RWPE2 (cell line): Measurements from ENCODE around the gene CCDC33.

Experiments
- ATAC-seq: fragments of 200-7000 bp; cut with Tn5 transposase; 3 replicates; pipeline ENCODE4 v1.9.1; 2021; ENCODE audit warnings: low read depth
- DNase-seq: peaks from one replicate; pipeline ENCODE4 v3.0.0-alpha.2; 2020; ENCODE audit warnings: low spot score
- H3K27ac ChIP-seq: fragments of 450-650 bp; 2 replicates; pipeline ENCODE4 v1.5.1; 2017; ENCODE audit warnings: mild to moderate bottlenecking; ENCODE audit not compliant: poor library complexity, severe bottlenecking
- H3K27me3 ChIP-seq: fragments of 250-450 bp; sonication (Bioruptor Pico); 2 replicates; pipeline ENCODE4 v1.5.1; 2021; ENCODE audit warnings: mild to moderate bottlenecking, moderate library complexity; ENCODE audit not compliant: insufficient read depth, poor library complexity, severe bottlenecking
- H3K36me3 ChIP-seq: fragments of 250-450 bp; sonication (Bioruptor Pico); 2 replicates; pipeline ENCODE4 v1.5.1; 2020; ENCODE audit warnings: low read depth, mild to moderate bottlenecking, moderate library complexity
- H3K4me1 ChIP-seq: fragments of 250-450 bp; sonication (Bioruptor Pico); 2 replicates; pipeline ENCODE4 v1.5.1; 2021; ENCODE audit warnings: mild to moderate bottlenecking, moderate library complexity; ENCODE audit not compliant: insufficient read depth, poor library complexity, severe bottlenecking
- H3K4me3 ChIP-seq: fragments of 250-450 bp; sonication (Bioruptor Pico); 2 replicates; pipeline ENCODE4 v1.5.1; 2021; ENCODE audit warnings: mild to moderate bottlenecking, moderate library complexity; ENCODE audit not compliant: severe bottlenecking
- H3K9me3 ChIP-seq: fragments of 250-450 bp; sonication (Bioruptor Pico); 2 replicates; pipeline ENCODE4 v1.5.1; 2021; ENCODE audit warnings: mild to moderate bottlenecking, moderate library complexity; ENCODE audit not compliant: severe bottlenecking
- TF ChIP-seq, protein P1 (sequence below): fragments of 450-650 bp; IDR thresholded peaks from one replicate; pipeline ENCODE4 v1.5.1; 2017; ENCODE audit warnings: mild to moderate bottlenecking, moderate library complexity; ENCODE audit not compliant: poor library complexity, severe bottlenecking

The CCDC33 gene

DNA sequence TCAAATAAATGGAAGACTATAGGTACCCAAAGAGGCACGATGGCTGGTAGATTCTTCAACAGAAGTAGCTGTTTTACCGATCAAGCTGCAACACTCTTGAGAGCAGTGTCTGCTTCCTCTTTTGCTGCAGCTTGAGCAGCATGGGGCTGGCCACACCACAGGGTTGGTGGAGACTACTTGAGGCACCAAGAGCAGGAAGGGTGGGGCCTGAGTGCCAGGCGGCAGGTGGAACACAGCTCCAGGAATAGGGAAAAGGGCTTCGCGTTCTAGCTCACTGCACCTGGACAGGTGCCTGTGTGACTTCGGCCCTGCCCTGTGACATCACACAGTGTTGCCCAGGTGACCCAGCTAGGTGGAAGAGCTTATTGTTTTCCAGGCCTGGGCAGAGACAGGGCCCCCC is at the start of gene CCDC33:
Gene CCDC33, plus strand, starts transcription at position 365 of the 400 bp plus-strand sequence. CDS start 394 bp downstream, outside the sequence.
- Histone ChIP-seq H3K27ac (no peak within 1 kb of the TSS), H3K27me3 (no peaks in the 10 kb centered on the region)
- DNase-seq = no peak

DNA sequence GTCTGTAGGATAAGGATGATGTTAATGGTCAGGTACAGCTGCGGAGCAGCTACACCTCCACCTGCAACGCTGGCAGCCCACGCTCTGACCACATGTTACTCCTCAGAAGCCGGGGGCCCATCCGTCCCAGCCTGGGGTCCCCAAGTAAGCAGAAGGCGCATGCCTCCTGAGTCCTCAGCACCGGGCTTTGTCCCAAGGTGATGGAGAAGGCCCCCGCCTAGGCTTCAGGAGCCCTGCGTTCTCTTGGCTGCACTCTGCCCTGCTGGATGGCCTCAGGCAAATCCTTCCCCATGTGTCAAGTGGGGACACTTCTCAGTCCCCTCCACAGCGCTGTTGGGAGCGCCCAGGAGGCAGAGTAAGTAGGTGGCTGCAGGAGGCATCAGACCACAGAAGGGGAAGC is 47.9 kb upstream of the CCDC33 start:
- TF ChIP-seq, protein P1, sequence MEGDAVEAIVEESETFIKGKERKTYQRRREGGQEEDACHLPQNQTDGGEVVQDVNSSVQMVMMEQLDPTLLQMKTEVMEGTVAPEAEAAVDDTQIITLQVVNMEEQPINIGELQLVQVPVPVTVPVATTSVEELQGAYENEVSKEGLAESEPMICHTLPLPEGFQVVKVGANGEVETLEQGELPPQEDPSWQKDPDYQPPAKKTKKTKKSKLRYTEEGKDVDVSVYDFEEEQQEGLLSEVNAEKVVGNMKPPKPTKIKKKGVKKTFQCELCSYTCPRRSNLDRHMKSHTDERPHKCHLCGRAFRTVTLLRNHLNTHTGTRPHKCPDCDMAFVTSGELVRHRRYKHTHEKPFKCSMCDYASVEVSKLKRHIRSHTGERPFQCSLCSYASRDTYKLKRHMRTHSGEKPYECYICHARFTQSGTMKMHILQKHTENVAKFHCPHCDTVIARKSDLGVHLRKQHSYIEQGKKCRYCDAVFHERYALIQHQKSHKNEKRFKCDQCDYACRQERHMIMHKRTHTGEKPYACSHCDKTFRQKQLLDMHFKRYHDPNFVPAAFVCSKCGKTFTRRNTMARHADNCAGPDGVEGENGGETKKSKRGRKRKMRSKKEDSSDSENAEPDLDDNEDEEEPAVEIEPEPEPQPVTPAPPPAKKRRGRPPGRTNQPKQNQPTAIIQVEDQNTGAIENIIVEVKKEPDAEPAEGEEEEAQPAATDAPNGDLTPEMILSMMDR = no peak
- Histone ChIP-seq H3K36me3 (no peaks in the 10 kb centered on the region), H3K4me1 (peaks cover 6% of the 10 kb centered on the region), H3K27me3 (no peaks in the 10 kb centered on the region), H3K9me3 (no peaks in the 10 kb centered on the region), H3K4me3 (no peak overlapping the region), H3K27ac (no peak overlapping the region)
- ATAC-seq (no peak), DNase-seq (peak; percentile 65)

More for the DNA sequence above, at the start of gene CCDC33:
- TF ChIP-seq, protein P1 = no peak
- ATAC-seq = no peak
- Histone ChIP-seq H3K4me1 (peaks cover 12% of the 10 kb centered on the region), H3K9me3 (no peaks in the 10 kb centered on the region), H3K4me3 (no peak within 1 kb of the TSS), H3K36me3 (no peaks in the 10 kb centered on the region)

DNA sequence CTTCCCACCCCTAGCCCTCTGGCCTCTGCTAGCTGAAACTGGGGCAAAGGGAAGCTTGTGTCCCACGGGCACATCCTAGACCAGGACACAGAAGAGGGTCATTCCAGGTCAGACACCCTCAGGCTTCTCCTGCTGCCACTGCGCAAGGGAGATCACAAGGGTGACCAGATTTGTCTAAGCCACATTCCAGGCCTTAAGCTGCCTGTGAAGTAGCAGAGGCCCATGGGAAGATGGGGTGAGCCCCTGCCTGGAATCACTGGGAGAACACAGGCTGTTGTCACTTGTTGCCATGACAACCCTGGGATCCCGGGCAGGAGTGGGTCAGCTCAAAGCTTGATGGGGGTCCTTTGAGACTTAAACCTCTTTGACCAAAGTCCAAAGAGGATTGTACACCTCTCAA is 44.3 kb upstream of the CCDC33 start:
- no peaks in the 10 kb centered on the region for H3K27me3 ChIP-seq
- H3K27ac ChIP-seq = no peak overlapping the region
- peaks cover 16% of the 10 kb centered on the region for H3K4me1 ChIP-seq
- no peak for DNase-seq
- no peak overlapping the region for H3K4me3 ChIP-seq
- H3K9me3 ChIP-seq = no peaks in the 10 kb centered on the region
- no peak for ATAC-seq
- TF ChIP-seq, protein P1 = no peak
- H3K36me3 ChIP-seq = no peaks in the 10 kb centered on the region

DNA sequence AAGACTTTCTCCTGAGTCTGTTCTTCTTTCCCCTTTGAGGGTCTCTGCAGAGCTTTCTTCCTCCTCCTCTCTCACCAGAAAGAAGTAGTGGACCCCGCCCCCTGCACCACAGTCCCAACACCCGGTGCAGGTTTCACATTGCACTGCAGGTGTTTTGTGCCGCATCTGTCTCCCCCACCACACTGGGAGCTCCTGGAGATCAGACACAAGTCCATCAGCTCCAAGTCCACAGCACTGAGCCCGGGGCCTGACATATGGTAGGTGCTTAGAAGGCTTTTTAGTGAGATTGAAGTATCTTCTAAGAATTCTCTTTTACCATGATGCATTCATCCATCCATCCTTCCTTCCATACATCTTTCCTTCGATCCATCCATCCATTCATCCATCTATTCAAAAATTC is 43.4 kb upstream of the CCDC33 start:
- Histone ChIP-seq H3K27ac (peak overlapping the region; percentile 49), H3K4me3 (no peak overlapping the region), H3K27me3 (no peaks in the 10 kb centered on the region), H3K4me1 (peaks cover 18% of the 10 kb centered on the region), H3K9me3 (no peaks in the 10 kb centered on the region), H3K36me3 (no peaks in the 10 kb centered on the region)
- ATAC-seq (no peak), DNase-seq (no peak)
- TF ChIP-seq, protein P1 = no peak

DNA sequence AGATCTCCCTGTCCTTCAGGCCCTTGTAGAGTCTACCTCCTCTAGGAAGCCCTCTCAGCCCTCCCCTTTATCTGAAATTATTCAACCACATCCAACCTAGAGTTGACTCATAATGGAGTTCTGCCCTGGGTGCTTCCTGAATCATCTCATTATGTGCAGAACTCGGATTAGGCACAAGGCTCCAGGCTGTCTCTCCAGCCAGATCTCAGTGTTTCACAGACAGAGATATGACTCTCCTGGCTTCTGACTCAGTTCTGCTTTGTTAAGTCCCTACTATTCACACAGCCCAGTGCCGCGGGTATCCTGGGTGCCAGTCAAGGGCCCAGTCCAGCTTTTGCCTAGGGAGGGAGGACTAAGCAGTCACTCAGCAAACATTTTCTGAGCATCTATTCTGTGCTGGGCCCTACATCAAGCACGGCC is 42.8 kb upstream of the CCDC33 start:
- H3K36me3 ChIP-seq = no peaks in the 10 kb centered on the region
- TF ChIP-seq, protein P1 = no peak
- peaks cover 18% of the 10 kb centered on the region for H3K4me1 ChIP-seq
- ATAC-seq (peak; percentile 88), DNase-seq (peak; percentile 83)
- no peak overlapping the region for H3K4me3 ChIP-seq
- H3K27me3 ChIP-seq = no peaks in the 10 kb centered on the region
- no peaks in the 10 kb centered on the region for H3K9me3 ChIP-seq
- peak overlapping the region; percentile 49 for H3K27ac ChIP-seq
